ENCODE data around the gene TTLL5.
"Not testable (repeated sequence)": the region's sequence is repeated elsewhere in the genome, so short reads cannot be mapped to it uniquely, and the experiment has no call there.

Gene TTLL5

DNA sequence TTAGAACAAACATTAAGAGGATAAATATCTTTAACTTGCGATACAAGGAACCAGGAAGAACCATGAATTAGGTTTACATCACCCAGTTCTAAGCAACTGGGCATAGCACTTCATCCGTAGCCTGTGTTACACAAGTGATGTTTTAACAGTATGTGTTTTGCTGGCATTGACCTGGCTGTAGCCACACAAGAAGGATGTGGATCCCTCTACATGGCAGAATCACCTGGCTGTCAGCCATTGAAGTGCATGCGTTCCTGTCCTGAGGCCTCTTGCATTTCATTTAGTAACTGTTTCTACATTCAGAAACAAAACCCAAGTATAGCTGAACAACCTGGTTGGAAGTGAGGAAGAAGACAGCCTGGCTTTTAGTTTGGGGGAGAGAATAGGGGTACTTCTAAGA, 248.6 kb downstream of the TTLL5 start:
- no peak for DNase-seq (ENCODE audit: low read depth)

DNA sequence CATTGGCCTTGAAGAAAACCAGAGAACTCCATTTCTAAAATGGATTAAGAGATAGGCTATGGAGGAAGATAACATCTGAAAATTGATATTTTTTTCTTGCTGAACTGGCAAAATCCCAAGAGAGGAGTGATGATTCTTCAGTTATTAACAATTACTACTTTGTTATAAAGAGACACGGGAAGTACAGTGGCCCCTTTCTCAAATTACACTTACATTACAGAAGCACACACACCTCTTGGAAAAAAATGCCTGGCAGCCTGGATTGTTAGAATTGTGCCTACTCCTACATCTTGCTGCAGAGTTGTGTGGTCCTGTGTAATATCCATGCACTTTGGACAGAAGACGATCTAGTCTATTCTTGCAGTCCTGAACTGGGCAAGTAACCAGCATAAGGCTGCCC, 249.0 kb downstream of the TTLL5 start:
- no peak for DNase-seq (ENCODE audit: low read depth)

- DNase-seq (ENCODE audit: low read depth) = no peak
Measured at GRCh38 chr14:75911883-75912282, 250.8 kb downstream of the TTLL5 start.

GRCh38 chr14:75913183-75913582, 252.1 kb downstream of the TTLL5 start:
- DNase-seq (ENCODE audit: low read depth) = no peak

DNA sequence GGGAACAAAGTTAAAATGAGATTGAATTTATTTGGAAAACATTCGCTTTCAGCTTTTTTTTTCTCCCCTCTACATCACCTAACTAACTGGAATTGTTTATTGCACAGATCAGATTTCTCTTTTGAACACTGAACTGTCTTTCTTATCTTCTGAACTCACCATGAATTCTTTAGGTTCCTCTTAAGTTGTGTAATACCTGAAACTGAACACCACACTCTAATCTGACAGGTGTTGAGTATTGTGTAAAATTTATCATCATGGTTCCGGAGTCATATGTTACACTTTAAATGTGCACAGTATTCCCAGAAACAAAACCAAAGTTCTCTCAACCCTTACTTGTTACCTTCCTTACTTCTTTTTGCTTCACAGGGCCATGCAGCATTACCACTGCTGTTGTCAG, 254.0 kb downstream of the TTLL5 start:
- DNase-seq (ENCODE audit: low read depth) = no peak

DNA sequence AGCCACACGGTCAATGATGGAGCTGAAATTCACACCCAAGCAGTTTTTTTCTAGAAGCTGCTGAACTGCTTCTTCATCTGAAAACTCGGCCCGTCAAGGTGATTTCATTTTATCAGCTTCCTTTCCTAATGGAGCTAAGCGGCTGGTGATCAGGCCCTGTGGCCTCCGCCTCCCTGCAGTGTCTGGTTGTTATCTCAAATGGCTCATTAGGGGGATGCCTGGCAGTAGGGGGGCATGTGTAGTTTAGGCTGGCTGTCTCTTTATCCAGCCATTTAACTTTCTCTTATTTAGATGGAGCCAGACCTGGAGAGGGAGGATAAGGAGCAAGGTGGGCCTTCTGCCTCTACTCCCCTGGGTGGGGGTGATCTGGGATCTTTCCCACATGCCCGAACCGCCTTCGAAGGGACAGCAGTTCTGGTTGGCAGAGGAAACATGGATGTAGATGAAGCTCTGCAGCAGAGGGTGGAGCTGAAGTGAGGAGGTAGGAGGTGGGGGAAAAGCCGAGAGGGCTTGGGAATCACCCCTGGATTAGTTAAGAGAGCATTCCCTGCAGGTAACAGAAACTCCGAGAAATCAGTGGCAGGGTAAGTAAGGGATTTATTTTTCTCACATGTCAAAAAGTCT, 256.4 kb downstream of the TTLL5 start:
- DNase-seq (ENCODE audit: low read depth) = no peak

- no peak for DNase-seq (ENCODE audit: low read depth)
Measured at GRCh38 chr14:75917946-75918335, 256.9 kb downstream of the TTLL5 start.

DNA sequence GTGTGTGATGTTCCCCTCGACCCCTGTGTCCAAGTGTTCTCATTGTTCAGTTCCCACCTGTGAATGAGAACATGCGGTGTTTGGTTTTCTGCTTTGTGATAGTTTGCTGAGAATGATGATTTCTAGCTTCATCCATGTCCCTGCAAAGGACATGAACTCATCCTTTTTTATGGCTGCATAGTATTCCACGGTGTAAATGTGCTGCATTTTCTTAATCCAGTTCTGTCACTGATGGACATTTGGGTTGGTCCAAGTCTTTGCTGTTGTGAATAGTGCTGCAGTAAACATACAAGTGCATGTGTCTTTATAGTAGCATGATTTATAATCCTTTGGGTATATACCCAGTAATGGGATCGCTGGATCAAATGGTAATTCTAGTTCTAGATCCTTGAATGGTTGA, 259.4 kb downstream of the TTLL5 start:
- DNase-seq (ENCODE audit: low read depth) = not testable (repeated sequence)

DNA sequence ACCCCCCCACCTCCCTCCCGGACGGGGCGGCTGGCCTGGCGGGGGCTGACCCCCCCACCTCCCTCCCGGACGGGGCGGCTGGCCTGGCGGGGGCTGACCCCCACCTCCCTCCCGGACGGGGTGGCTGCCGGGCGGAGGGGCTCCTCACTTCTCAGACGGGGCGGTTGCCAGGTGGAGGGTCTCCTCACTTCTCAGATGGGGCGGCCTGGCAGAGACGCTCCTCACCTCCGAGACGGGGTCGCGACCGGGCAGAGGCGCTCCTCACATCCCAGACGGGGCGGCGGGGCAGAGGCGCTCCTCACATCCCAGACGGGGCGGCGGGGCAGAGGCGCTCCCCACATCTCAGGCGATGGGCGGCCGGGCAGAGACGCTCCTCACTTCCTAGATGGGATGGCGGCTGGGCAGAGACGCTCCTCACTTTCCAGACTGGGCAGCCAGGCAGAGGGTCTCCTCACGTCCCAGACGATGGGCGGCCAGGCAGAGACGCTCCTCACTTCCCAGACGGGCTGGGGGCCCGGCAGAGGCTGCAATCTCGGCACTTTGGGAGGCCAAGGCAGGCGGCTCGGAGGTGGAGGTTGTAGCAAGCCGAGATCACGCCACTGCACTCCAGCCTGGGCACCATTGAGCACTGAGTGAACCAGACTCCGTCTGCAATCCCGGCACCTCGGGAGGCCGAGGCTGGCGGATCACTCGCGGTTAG, 264.2 kb downstream of the TTLL5 start:
- DNase-seq (ENCODE audit: low read depth) = not testable (repeated sequence)

- no peak for DNase-seq (ENCODE audit: low read depth)
Measured at GRCh38 chr14:75926431-75927115, 265.5 kb downstream of the TTLL5 start.

- DNase-seq (ENCODE audit: low read depth) = no peak
Measured at GRCh38 chr14:75927564-75928087, 266.6 kb downstream of the TTLL5 start.

GRCh38 chr14:75928690-75929181, 267.7 kb downstream of the TTLL5 start:
- peak; percentile 1 for DNase-seq (ENCODE audit: low read depth)

DNA sequence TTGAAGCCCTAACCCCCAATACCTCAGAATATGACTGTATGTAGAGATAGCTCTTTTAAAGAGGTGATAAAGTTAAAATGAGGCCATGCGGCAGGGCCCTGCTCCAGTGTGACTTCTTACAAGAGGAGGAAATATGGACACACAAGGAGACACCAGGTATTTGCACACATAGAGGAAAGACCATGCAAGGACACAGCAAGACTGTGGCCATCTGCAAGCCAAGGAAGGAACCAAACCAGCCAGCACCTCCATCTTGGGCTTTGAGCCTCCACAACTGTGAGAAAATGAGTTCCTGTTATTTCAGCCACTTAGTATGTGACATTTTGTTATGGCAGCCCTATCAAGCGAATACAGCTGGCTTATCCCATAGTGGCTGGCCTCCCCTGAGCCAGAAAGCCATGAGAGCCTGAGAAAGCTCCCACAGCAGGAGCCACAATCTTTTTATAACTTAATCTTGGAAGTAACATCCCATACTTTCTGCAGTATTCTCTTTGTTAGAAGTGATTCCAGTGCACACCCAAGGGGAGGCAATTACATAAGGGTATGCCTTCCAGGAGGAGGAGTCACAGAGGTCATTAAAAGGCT, 272.8 kb downstream of the TTLL5 start:
- no peak for DNase-seq (ENCODE audit: low read depth)

DNA sequence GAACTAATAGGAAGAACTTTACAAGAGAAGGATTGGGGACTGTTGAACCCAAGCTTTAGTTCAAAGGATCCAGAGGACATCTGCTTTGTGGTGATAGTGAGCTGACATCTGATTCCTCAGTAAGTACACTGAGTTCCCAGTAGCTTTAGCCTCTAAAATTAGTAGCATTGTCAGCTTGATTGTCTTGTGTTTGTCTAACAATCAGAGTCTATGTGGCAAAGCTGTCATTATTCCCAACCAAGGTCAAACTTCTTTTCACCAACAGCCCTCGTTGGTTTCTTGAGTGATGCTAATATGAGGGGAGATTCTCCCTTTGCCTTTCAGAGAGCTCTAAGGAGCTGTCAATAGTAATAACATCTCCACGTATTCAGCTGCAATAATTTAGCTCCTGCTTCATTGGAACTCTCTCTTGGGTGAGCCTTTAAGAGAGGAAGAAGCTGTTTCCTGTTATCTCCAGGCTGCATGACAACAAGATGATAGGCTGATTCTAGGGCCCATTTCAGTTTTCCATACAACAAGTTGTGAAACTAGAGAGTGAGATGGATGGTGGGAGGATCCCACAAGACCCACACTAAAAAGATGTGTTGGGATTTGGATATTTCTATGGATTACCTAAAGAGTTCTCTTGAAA, 274.1 kb downstream of the TTLL5 start:
- no peak for DNase-seq (ENCODE audit: low read depth)

DNA sequence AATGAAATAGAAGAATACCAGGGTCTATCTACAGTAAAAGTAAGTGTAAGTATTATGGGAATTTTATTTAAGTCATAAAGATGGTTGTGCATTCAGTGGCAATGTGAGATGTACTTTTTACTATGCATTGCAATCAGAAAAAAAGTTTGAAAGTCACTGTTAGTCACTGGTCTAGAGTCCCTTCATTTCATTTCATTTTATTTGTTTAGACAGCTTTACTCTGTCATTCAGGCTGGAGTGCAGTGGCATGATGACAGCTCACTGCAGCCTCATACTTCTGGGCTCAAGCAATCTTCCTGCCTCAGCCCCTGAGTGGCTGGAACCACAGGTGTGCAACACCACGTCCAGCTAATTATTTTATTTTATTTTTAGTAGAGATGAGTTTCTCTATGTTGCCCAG, 278.2 kb downstream of the TTLL5 start:
- DNase-seq (ENCODE audit: low read depth) = no peak

- peak; percentile 2 for DNase-seq (ENCODE audit: low read depth)
Measured at GRCh38 chr14:75941030-75941429, 280.0 kb downstream of the TTLL5 start.

DNA sequence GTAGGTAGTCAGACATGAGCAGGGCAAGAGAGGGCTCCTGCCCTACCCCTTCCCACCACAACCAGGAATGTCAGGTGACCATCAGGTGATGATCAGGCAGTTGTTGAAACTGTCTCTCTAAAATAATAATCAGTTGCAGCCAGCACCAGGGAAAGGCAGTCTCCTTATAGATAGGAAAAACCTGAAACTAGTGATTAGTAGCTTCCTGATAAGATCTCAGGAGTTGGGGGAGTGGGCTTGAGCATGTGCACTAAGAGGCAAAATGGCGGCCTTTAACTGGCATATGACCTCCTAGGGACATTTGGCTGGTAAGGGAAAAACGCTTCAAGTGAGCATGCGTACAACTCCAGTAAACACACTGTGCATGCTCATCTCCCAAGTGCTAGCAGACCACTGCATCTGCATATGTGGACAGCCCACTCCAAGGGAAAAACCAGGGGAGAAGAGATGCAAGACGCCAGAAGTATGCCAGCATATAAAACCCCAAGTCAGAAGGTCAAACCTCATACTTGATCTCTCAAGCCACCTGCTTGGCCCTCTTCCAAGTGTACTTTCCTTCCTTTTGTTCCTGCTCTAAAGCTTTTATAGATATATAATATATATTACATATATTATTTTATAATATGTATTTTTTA, 283.7 kb downstream of the TTLL5 start:
- no peak for DNase-seq (ENCODE audit: low read depth)

- no peak for DNase-seq (ENCODE audit: low read depth)
Measured at GRCh38 chr14:75946785-75947184, 285.7 kb downstream of the TTLL5 start.

GRCh38 chr14:75952489-75952888, 291.4 kb downstream of the TTLL5 start:
- no peak for DNase-seq (ENCODE audit: low read depth)

- DNase-seq (ENCODE audit: low read depth) = no peak
Measured at GRCh38 chr14:75959031-75959430, 298.0 kb downstream of the TTLL5 start.

DNA sequence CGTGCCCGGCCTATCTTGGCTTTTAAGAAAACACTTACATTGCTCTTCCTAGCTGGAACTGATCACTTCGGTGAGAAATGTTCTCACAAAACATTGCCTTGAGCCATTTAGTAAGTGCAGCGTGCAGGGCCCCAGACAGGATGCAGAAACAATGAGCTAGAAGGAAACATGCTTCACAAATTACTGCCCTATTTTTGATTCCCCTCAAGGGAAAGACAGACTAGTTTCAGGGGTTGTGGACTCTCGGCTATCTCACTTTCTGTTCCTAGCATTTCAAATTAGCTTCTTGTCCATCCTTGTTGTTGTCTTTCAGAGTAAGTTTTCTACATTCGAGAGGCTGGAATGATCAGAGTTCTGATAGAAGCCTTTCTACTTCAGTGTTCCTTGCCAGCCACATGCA, 299.2 kb downstream of the TTLL5 start:
- no peak for DNase-seq (ENCODE audit: low read depth)

- DNase-seq (ENCODE audit: low read depth) = no peak
Measured at GRCh38 chr14:75961662-75962061, 300.6 kb downstream of the TTLL5 start.
